Smooth muscle cell (in vitro differentiated cells): ENCODE results near the gene MYO1B. TPM values are rescaled to one million over a fixed set of nuclear protein-coding genes. Genes with fewer than 3 reads are reported as not detected.
A peak's percentile ranks its signal among the peaks of the same experiment; 100 is the strongest.

Experiments used
- DNase-seq: peaks from one replicate; lab custom pipeline; 2025; ENCODE audit not compliant: unreplicated experiment; lab: John Stamatoyannopoulos, UW
- H2AFZ ChIP-seq: fragments of 200-600 bp; sonication (generic); 2 replicates; pipeline ENCODE4 v1.6.0; 2016; ENCODE audit warnings: antibody characterized with exemption, low read depth, mild to moderate bottlenecking
- H3F3A ChIP-seq: fragments of 200-600 bp; sonication (generic); 2 replicates; pipeline ENCODE4 v1.6.0; 2017; ENCODE audit warnings: antibody characterized with exemption, low read depth
- H3K27ac ChIP-seq: fragments of 200-600 bp; sonication (generic); 2 replicates; pipeline ENCODE4 v1.5.1; 2016; ENCODE audit warnings: low read depth, mild to moderate bottlenecking
- H3K27me3 ChIP-seq: fragments of 200-600 bp; sonication (generic); 2 replicates; pipeline ENCODE4 v1.6.1; 2016; ENCODE audit warnings: low read depth, mild to moderate bottlenecking
- H3K36me3 ChIP-seq: fragments of 200-600 bp; sonication (generic); 2 replicates; pipeline ENCODE4 v1.5.1; 2016; ENCODE audit warnings: low read depth
- H3K4me1 ChIP-seq: fragments of 200-600 bp; sonication (generic); 2 replicates; pipeline ENCODE4 v1.5.1; 2016; ENCODE audit warnings: low read depth
- H3K4me2 ChIP-seq: fragments of 200-600 bp; sonication (generic); 2 replicates; pipeline ENCODE4 v1.6.0; 2016; ENCODE audit warnings: mild to moderate bottlenecking
- H3K4me3 ChIP-seq: fragments of 200-600 bp; sonication (generic); 2 replicates; pipeline ENCODE4 v1.5.1; 2016; ENCODE audit warnings: mild to moderate bottlenecking
- H3K79me2 ChIP-seq: fragments of 200-600 bp; sonication (generic); 2 replicates; pipeline ENCODE4 v1.6.0; 2016; ENCODE audit warnings: low read depth, mild to moderate bottlenecking
- H3K9ac ChIP-seq: fragments of 200-600 bp; sonication (generic); 2 replicates; pipeline ENCODE4 v1.6.0; 2016; ENCODE audit warnings: low read depth
- H3K9me3 ChIP-seq: fragments of 200-600 bp; sonication (generic); replicated peaks from 2 replicates; pipeline ENCODE4 v1.5.1; 2016; ENCODE audit warnings: low read depth
- H4K20me1 ChIP-seq: fragments of 200-600 bp; sonication (generic); 2 replicates; pipeline ENCODE4 v1.6.0; 2016; ENCODE audit warnings: low read depth
- WGBS: methylation state at CpG from one replicate; pipeline ENCODE4 v1.1.7; 2016; ENCODE audit warnings: low lambda C conversion rate; 5-methylcytosine and 5-hydroxymethylcytosine counted together
- polyA plus RNA-seq: library from polyadenylated mRNA; unstranded; fragments of >200 nt; fragmentation: Nextera tagmentation; extraction: Ambion mirVana; gene quantifications from 2 replicates; pipeline ENCODE4 v1.2.1, GENCODE V29; 2016
- total RNA-seq: library from RNA; depleted of rRNA; stranded (reverse); fragments of >200 nt; gene quantifications from 2 replicates; pipeline ENCODE4 v1.2.3, GENCODE V29; 2014
- TF ChIP-seq, protein P1 (sequence below): fragments of 200-600 bp; sonication (generic); IDR thresholded peaks from 2 replicates; pipeline ENCODE4 v1.5.1; 2017; ENCODE audit warnings: borderline replicate concordance, mild to moderate bottlenecking, antibody characterized with exemption; ENCODE audit not compliant: insufficient read depth, poor library complexity, severe bottlenecking

MYO1B gene
- total and polyA plus RNA-seq, 2 experiments from 2014 or later, result 58.8 to 133 TPM

DNA sequence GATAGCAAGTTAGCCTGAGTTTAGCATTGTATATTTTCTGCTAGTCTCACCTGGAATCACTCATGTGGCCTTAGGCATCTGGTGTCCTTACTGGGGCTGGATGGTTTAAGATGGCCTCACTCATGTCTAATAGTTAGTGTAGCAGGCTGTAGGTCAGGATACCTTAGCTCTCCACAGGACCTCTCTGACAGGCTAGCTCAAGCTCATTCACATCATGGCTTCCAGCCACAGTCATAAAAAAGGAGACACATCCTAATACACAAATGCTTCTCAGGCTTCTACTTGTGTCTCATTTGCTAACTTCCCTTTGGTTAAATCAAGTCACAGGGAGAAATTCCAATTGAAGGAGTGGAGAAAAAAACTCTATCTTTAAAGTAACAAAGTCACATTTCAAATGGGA, 47.7 kb downstream of the MYO1B start:
- Histone ChIP-seq H3K36me3 (no peaks in the 10 kb centered on the region), H3K9ac (no peak overlapping the region), H4K20me1 (peaks cover 81% of the 10 kb centered on the region), H3K79me2 (peaks cover 88% of the 10 kb centered on the region), H3F3A (no peaks in the 10 kb centered on the region), H3K27ac (no peak overlapping the region), H3K9me3 (no peaks in the 10 kb centered on the region), H2AFZ (no peak overlapping the region), H3K4me2 (no peak overlapping the region), H3K4me1 (no peaks in the 10 kb centered on the region), H3K27me3 (no peaks in the 10 kb centered on the region), H3K4me3 (no peak overlapping the region)
- TF ChIP-seq, protein P1, sequence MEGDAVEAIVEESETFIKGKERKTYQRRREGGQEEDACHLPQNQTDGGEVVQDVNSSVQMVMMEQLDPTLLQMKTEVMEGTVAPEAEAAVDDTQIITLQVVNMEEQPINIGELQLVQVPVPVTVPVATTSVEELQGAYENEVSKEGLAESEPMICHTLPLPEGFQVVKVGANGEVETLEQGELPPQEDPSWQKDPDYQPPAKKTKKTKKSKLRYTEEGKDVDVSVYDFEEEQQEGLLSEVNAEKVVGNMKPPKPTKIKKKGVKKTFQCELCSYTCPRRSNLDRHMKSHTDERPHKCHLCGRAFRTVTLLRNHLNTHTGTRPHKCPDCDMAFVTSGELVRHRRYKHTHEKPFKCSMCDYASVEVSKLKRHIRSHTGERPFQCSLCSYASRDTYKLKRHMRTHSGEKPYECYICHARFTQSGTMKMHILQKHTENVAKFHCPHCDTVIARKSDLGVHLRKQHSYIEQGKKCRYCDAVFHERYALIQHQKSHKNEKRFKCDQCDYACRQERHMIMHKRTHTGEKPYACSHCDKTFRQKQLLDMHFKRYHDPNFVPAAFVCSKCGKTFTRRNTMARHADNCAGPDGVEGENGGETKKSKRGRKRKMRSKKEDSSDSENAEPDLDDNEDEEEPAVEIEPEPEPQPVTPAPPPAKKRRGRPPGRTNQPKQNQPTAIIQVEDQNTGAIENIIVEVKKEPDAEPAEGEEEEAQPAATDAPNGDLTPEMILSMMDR, result no peak
- DNase-seq, result no peak

GRCh38 chr2:191295088-191295487, 49.9 kb downstream of the MYO1B start:
- Histone ChIP-seq H3K36me3 (no peaks in the 10 kb centered on the region), H3K79me2 (peaks cover 72% of the 10 kb centered on the region), H2AFZ (no peak overlapping the region), H4K20me1 (peaks cover 80% of the 10 kb centered on the region), H3K4me2 (peak overlapping the region; percentile 29), H3K9me3 (no peaks in the 10 kb centered on the region), H3K4me3 (no peak overlapping the region), H3F3A (no peaks in the 10 kb centered on the region), H3K4me1 (no peaks in the 10 kb centered on the region), H3K27ac (no peak overlapping the region), H3K9ac (no peak overlapping the region), H3K27me3 (no peaks in the 10 kb centered on the region)
- TF ChIP-seq, protein P1, result no peak
- WGBS, result 91% methylated on average over 3 of the region's 3 CpGs
- DNase-seq, result no peak

GRCh38 chr2:191296083-191297006, 51.1 kb downstream of the MYO1B start:
- no peak overlapping the region for H3K4me3 ChIP-seq
- WGBS, result 98% methylated on average over 8 of the region's 8 CpGs
- H3K79me2 ChIP-seq, result peaks cover 60% of the 10 kb centered on the region
- no peak overlapping the region for H3K27ac ChIP-seq
- DNase-seq, result no peak
- H3K4me2 ChIP-seq, result peak overlapping the region; percentile 25
- H3K36me3 ChIP-seq, result no peaks in the 10 kb centered on the region
- H3K27me3 ChIP-seq, result no peaks in the 10 kb centered on the region
- no peak overlapping the region for H2AFZ ChIP-seq
- no peaks in the 10 kb centered on the region for H3F3A ChIP-seq
- no peaks in the 10 kb centered on the region for H3K4me1 ChIP-seq
- TF ChIP-seq, protein P1, result no peak
- no peak overlapping the region for H3K9ac ChIP-seq
- no peaks in the 10 kb centered on the region for H3K9me3 ChIP-seq
- peaks cover 67% of the 10 kb centered on the region for H4K20me1 ChIP-seq
